Heart left ventricle (tissue), 16 donors: Measurements from ENCODE around the gene STPG1. TPM values are rescaled to one million over a fixed set of nuclear protein-coding genes. Genes with fewer than 3 reads are reported as not detected.

ENCODE experiments used
- ATAC-seq, 4 donors: fragments of 200-7000 bp; cut with Tn5 transposase; one replicate each; pipeline ENCODE4 v1.9.1; 2020 to 2022; ENCODE audit warnings: moderate library complexity in 4 of 4, mild to moderate bottlenecking in 3 of 4, moderate number of reproducible peaks in 1 of 4
- DNase-seq, 5 donors: peaks; one replicate each; pipeline ENCODE4 v3.0.0-alpha.2; 2020
- H3K27ac ChIP-seq, 12 donors: fragments of 200-600 bp; sonication (generic) in 4 of 12; one replicate each; pipeline versions ENCODE4 v1.5.0 to v1.8.0; 2016 to 2022; ENCODE audit warnings: mild to moderate bottlenecking in 2 of 12
- H3K27me3 ChIP-seq, 9 donors: fragments of 200-600 bp; sonication (generic) in 2 of 9; one replicate each; pipeline versions ENCODE4 v1.5.1 to v1.8.0; 2016 to 2022; ENCODE audit warnings: mild to moderate bottlenecking in 3 of 9
- H3K36me3 ChIP-seq, 9 donors: fragments of 200-600 bp; sonication (generic) in 2 of 9; one replicate each; pipeline versions ENCODE4 v1.5.0 to v1.8.0; 2018 to 2022; ENCODE audit warnings: mild to moderate bottlenecking in 2 of 9
- H3K4me1 ChIP-seq, 12 donors: fragments of 200-600 bp; sonication (generic) in 4 of 12; one replicate each; pipeline versions ENCODE4 v1.5.0 to v1.8.0; 2016 to 2022; ENCODE audit warnings: mild to moderate bottlenecking in 3 of 12
- H3K4me3 ChIP-seq, 12 donors: fragments of 200-600 bp; sonication (generic) in 4 of 12; one replicate each; pipeline versions ENCODE4 v1.5.0 to v1.8.0; 2017 to 2022; ENCODE audit warnings: mild to moderate bottlenecking in 9 of 12, moderate library complexity in 4 of 12
- H3K9me3 ChIP-seq, 12 donors: fragments of 200-600 bp; sonication (generic) in 4 of 12; one replicate each; pipeline versions ENCODE4 v1.5.0 to v1.8.0; 2016 to 2022; ENCODE audit warnings: mild to moderate bottlenecking in 1 of 12
- CTCF ChIP-seq, 12 donors: fragments of 200-600 bp; sonication (generic) in 4 of 12; IDR thresholded peaks; one replicate each; pipeline versions ENCODE4 v1.5.0 to v1.8.0; 2018 to 2022; ENCODE audit warnings: antibody characterized with exemption in 12 of 12, mild to moderate bottlenecking in 5 of 12
- POLR2A ChIP-seq, 2 donors: fragments of 450-650 bp; IDR thresholded peaks; one replicate each; pipeline ENCODE4 v1.6.1; 2017; ENCODE audit warnings: antibody characterized with exemption in 2 of 2, mild to moderate bottlenecking in 2 of 2, moderate library complexity in 2 of 2
- WGBS, 4 donors: extraction: QIAGEN DNeasy Blood & Tissue Kit in 2 of 4; methylation state at CpG; one replicate each; pipeline versions ENCODE4 v1.1.5 to v1.1.7; 2013 to 2018; 5-methylcytosine and 5-hydroxymethylcytosine counted together
- intact Hi-C, 10 donors: fragments of 100-400 bp; cut with DNase I; formaldehyde crosslinking; loops; one replicate each; pipeline versions ENCODE4 v1.11.1 to v1.14.2; 2022
- polyA plus RNA-seq, 2 donors: library from polyadenylated mRNA; stranded (reverse); fragments of 200-250 nt; gene quantifications; one replicate each; pipeline ENCODE4 v1.2.3, GENCODE V29; 2013
- total RNA-seq, 9 donors: library from RNA; depleted of rRNA in 2 of 9; stranded (reverse); fragments of >200 nt in 2 of 9; fragmentation: NEBNext Ultra II Directional in 3 of 9; extraction: Animal tissue kit (Norgen Biotek cat#: 25700) in 3 of 9; gene quantifications; one replicate each; pipeline versions ENCODE4 v1.1.0 to v1.2.4, GENCODE V29; 2016 to 2023
- donor health status: ischemic (EF 13 %, LVEDD 7.1; RV severe dilation, severe dysfunction).
- donor health status: healthy with polysubstance abuse.
- donor health status: DM: no; HTN: yes; CAD: no.
- donor health status: DM: no; HTN: no; CAD: no.
- donor health status: ischemic (EF 25% LVEDD 6.9; RV normal size, moderate dysfunction).
- donor health status: ischemic (EF 25% LVEDD 5.7; RV mildly dilated, moderate dysfunction).
- donor health status: healthy.
- donor health status: DM: yes; HTN: yes; CAD: no.
- donor health status: ischemic (EF 35%, LVEDD 5.7; RV mildly dilated, moderate dysfunction).
- donor health status: nonischemic (EF 11% LVEDD 7.7; RV severe dilation, severe dysfunction).
- donor health status: DM: yes; HTN: yes; CAD: no.
- donor health status: PGD.
- donor health status: ischemic (EF 29% LVEDD 5.4; RV normal size, mild dysfunction).
- donor health status: nonischemic (EF 23%, LVEDD 6.1; RV moderate dilation, normal function).

STPG1 gene
- total and polyA plus RNA-seq, 11 donors = 3.8 to 6.9 (median 4.8) TPM

DNA sequence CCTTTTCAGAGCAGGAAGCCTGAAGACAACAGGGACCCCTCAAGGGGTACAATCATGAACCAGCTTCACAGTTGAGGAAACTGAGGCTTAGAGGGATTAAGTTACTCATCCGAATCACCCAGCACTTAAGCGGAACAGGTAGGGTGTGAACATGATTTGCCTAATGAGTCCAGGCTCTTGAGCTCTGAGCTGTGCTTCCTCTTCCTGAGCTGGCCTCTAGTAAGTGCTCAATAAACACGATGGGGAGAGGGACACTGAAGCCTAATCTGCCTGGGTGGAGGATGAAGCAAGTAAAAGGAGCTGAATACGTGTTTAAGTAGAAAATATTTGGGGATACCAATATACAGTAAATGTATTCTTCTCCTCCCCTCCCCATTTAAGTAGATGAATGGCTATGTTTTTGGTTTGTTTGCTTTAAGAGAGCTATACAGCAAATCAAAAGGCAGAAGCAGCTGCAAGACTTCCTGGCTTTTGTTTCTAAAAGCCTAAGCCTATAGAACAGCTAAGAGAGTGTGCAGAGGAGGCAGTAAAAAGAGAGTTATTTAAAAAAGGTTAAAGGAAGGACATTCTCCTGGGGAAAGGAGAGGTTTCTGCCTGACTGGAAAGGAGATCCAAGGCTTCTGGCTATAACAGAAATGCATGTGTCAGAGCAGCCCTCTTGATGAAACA lies 20.5 kb downstream of the STPG1 start:
- TF ChIP-seq POLR2A (IDR thresholded peaks at IDR 0.05) (no peak), CTCF (IDR thresholded peaks at IDR 0.05) (no peak)
- DNase-seq = no peak
- intact Hi-C loops = loop anchor here in 7 of 10 donors (1.0 to 10.0 kb wide), 6 partner anchors 191 to 321 kb away; no protein-coding TSS in a partner anchor
- WGBS, 4 donors = 81 to 87% (median 84%) methylated on average over 4 of the region's 4 CpGs
- Histone ChIP-seq H3K9me3 (no peaks in the 10 kb centered on the region), H3K4me1 (peaks cover 0 to 21% (median 14%) of the 10 kb centered on the region in 12 donors), H3K27me3 (no peaks in the 10 kb centered on the region), H3K27ac (peak overlapping the region in 4 of 12 donors; percentile 20 to 77 (median 73)), H3K36me3 (no peaks in the 10 kb centered on the region), H3K4me3 (no peak overlapping the region)
- ATAC-seq = no peak

- Histone ChIP-seq H3K27me3 (no peaks in the 10 kb centered on the region), H3K36me3 (no peaks in the 10 kb centered on the region), H3K4me3 (no peak overlapping the region), H3K4me1 (peaks cover 0 to 21% (median 14%) of the 10 kb centered on the region in 12 donors), H3K27ac (peak overlapping the region in 10 of 12 donors; percentile 58 to 86 (median 76)), H3K9me3 (no peaks in the 10 kb centered on the region)
- no peak for TF ChIP-seq POLR2A (IDR thresholded peaks at IDR 0.05)
- TF ChIP-seq CTCF (IDR thresholded peaks at IDR 0.05) = peak in 3 of 12 donors; percentile 3 to 15 (median 11)
- DNase-seq = no peak
- ATAC-seq = no peak
- 78 to 92% (median 81%) methylated on average over 4 of the region's 4 CpGs for WGBS, 4 donors
- intact Hi-C loops = loop anchor here in 7 of 10 donors (1.0 to 10.0 kb wide), 6 partner anchors 190 to 320 kb away; no protein-coding TSS in a partner anchor
These were observed 21.0 kb downstream of the STPG1 start for GRCh38 chr1:24392604-24392946.

GRCh38 chr1:24391882-24392603 lies 21.5 kb downstream of the STPG1 start:
- no peaks in the 10 kb centered on the region for H3K9me3 ChIP-seq
- H3K27ac ChIP-seq = peak overlapping the region; percentile 58 to 86 (median 74)
- DNase-seq (peak in 4 of 5 donors; percentile 58 to 67 (median 60)), ATAC-seq (peak; percentile 83 to 89 (median 86))
- WGBS, 4 donors = 23 to 45% (median 32%) methylated on average over 11 of the region's 11 CpGs
- no peaks in the 10 kb centered on the region for H3K27me3 ChIP-seq
- intact Hi-C loops = loop anchor here in 9 of 10 donors (1.0 to 10.0 kb wide), 9 partner anchors 189 to 320 kb away; no protein-coding TSS in a partner anchor
- TF ChIP-seq CTCF (IDR thresholded peaks at IDR 0.05) = peak; percentile 61 to 80 (median 72)
- TF ChIP-seq POLR2A (IDR thresholded peaks at IDR 0.05) = no peak
- no peaks in the 10 kb centered on the region for H3K36me3 ChIP-seq
- peaks cover 0 to 21% (median 14%) of the 10 kb centered on the region in 12 donors for H3K4me1 ChIP-seq
- peak overlapping the region in 9 of 12 donors; percentile 14 to 38 (median 25) for H3K4me3 ChIP-seq
